Smooth muscle cell (in vitro differentiated cells): ENCODE data around the gene ZBTB9. TPM values are rescaled to one million over a fixed set of nuclear protein-coding genes. Genes with fewer than 3 reads are reported as not detected.

Source experiments
- DNase-seq: peaks from one replicate; lab custom pipeline; 2025; ENCODE audit not compliant: unreplicated experiment; lab: John Stamatoyannopoulos, UW
- H2AFZ ChIP-seq: fragments of 200-600 bp; sonication (generic); 2 replicates; pipeline ENCODE4 v1.6.0; 2016; ENCODE audit warnings: antibody characterized with exemption, low read depth, mild to moderate bottlenecking
- H3F3A ChIP-seq: fragments of 200-600 bp; sonication (generic); 2 replicates; pipeline ENCODE4 v1.6.0; 2017; ENCODE audit warnings: antibody characterized with exemption, low read depth
- H3K27ac ChIP-seq: fragments of 200-600 bp; sonication (generic); 2 replicates; pipeline ENCODE4 v1.5.1; 2016; ENCODE audit warnings: low read depth, mild to moderate bottlenecking
- H3K27me3 ChIP-seq: fragments of 200-600 bp; sonication (generic); 2 replicates; pipeline ENCODE4 v1.6.1; 2016; ENCODE audit warnings: low read depth, mild to moderate bottlenecking
- H3K36me3 ChIP-seq: fragments of 200-600 bp; sonication (generic); 2 replicates; pipeline ENCODE4 v1.5.1; 2016; ENCODE audit warnings: low read depth
- H3K4me1 ChIP-seq: fragments of 200-600 bp; sonication (generic); 2 replicates; pipeline ENCODE4 v1.5.1; 2016; ENCODE audit warnings: low read depth
- H3K4me2 ChIP-seq: fragments of 200-600 bp; sonication (generic); 2 replicates; pipeline ENCODE4 v1.6.0; 2016; ENCODE audit warnings: mild to moderate bottlenecking
- H3K4me3 ChIP-seq: fragments of 200-600 bp; sonication (generic); 2 replicates; pipeline ENCODE4 v1.5.1; 2016; ENCODE audit warnings: mild to moderate bottlenecking
- H3K79me2 ChIP-seq: fragments of 200-600 bp; sonication (generic); 2 replicates; pipeline ENCODE4 v1.6.0; 2016; ENCODE audit warnings: low read depth, mild to moderate bottlenecking
- H3K9ac ChIP-seq: fragments of 200-600 bp; sonication (generic); 2 replicates; pipeline ENCODE4 v1.6.0; 2016; ENCODE audit warnings: low read depth
- H3K9me3 ChIP-seq: fragments of 200-600 bp; sonication (generic); replicated peaks from 2 replicates; pipeline ENCODE4 v1.5.1; 2016; ENCODE audit warnings: low read depth
- H4K20me1 ChIP-seq: fragments of 200-600 bp; sonication (generic); 2 replicates; pipeline ENCODE4 v1.6.0; 2016; ENCODE audit warnings: low read depth
- WGBS: methylation state at CpG from one replicate; pipeline ENCODE4 v1.1.7; 2016; ENCODE audit warnings: low lambda C conversion rate; 5-methylcytosine and 5-hydroxymethylcytosine counted together
- polyA plus RNA-seq: library from polyadenylated mRNA; unstranded; fragments of >200 nt; fragmentation: Nextera tagmentation; extraction: Ambion mirVana; gene quantifications from 2 replicates; pipeline ENCODE4 v1.2.1, GENCODE V29; 2016
- total RNA-seq: library from RNA; depleted of rRNA; stranded (reverse); fragments of >200 nt; gene quantifications from 2 replicates; pipeline ENCODE4 v1.2.3, GENCODE V29; 2014
- TF ChIP-seq, protein P1 (sequence below): fragments of 200-600 bp; sonication (generic); IDR thresholded peaks from 2 replicates; pipeline ENCODE4 v1.5.1; 2017; ENCODE audit warnings: borderline replicate concordance, mild to moderate bottlenecking, antibody characterized with exemption; ENCODE audit not compliant: insufficient read depth, poor library complexity, severe bottlenecking

The ZBTB9 gene
- total and polyA plus RNA-seq, 2 experiments from 2014 or later: 6.2 to 11.6 TPM

- Histone ChIP-seq H3K36me3 (no peaks in the 10 kb centered on the region), H3K27ac (no peak overlapping the region), H3K4me1 (no peaks in the 10 kb centered on the region), H4K20me1 (no peaks in the 10 kb centered on the region), H3K27me3 (no peaks in the 10 kb centered on the region), H2AFZ (no peak overlapping the region), H3K9ac (no peak overlapping the region), H3F3A (no peaks in the 10 kb centered on the region), H3K79me2 (no peaks in the 10 kb centered on the region), H3K4me3 (no peak overlapping the region), H3K9me3 (no peaks in the 10 kb centered on the region), H3K4me2 (no peak overlapping the region)
- no peak for DNase-seq
- 98% methylated on average over 6 of the region's 18 CpGs for WGBS
- TF ChIP-seq, protein P1, sequence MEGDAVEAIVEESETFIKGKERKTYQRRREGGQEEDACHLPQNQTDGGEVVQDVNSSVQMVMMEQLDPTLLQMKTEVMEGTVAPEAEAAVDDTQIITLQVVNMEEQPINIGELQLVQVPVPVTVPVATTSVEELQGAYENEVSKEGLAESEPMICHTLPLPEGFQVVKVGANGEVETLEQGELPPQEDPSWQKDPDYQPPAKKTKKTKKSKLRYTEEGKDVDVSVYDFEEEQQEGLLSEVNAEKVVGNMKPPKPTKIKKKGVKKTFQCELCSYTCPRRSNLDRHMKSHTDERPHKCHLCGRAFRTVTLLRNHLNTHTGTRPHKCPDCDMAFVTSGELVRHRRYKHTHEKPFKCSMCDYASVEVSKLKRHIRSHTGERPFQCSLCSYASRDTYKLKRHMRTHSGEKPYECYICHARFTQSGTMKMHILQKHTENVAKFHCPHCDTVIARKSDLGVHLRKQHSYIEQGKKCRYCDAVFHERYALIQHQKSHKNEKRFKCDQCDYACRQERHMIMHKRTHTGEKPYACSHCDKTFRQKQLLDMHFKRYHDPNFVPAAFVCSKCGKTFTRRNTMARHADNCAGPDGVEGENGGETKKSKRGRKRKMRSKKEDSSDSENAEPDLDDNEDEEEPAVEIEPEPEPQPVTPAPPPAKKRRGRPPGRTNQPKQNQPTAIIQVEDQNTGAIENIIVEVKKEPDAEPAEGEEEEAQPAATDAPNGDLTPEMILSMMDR: no peak
Observed at GRCh38 chr6:33443619-33444504, 10.5 kb upstream of the ZBTB9 start.

GRCh38 chr6:33445119-33445603, 9.2 kb upstream of the ZBTB9 start:
- no peak for DNase-seq
- 98% methylated on average over 3 of the region's 3 CpGs for WGBS

GRCh38 chr6:33446356-33446755, 8.0 kb upstream of the ZBTB9 start:
- no peak overlapping the region for H3K4me2 ChIP-seq
- H3K79me2 ChIP-seq: no peaks in the 10 kb centered on the region
- no peak overlapping the region for H3K27ac ChIP-seq
- no peak for DNase-seq
- H3K4me3 ChIP-seq: no peak overlapping the region
- no peak overlapping the region for H2AFZ ChIP-seq
- H3K27me3 ChIP-seq: no peaks in the 10 kb centered on the region
- H3K4me1 ChIP-seq: no peaks in the 10 kb centered on the region
- H3K9me3 ChIP-seq: no peaks in the 10 kb centered on the region
- peaks cover 5% of the 10 kb centered on the region for H3F3A ChIP-seq
- 100% methylated on average over 10 of the region's 10 CpGs for WGBS
- no peaks in the 10 kb centered on the region for H3K36me3 ChIP-seq
- H4K20me1 ChIP-seq: no peaks in the 10 kb centered on the region
- TF ChIP-seq, protein P1: no peak
- H3K9ac ChIP-seq: no peak overlapping the region

More at GRCh38 chr6:33445119-33445603, 9.2 kb upstream of the ZBTB9 start:
- Histone ChIP-seq H3K9ac (no peak overlapping the region), H3K79me2 (no peaks in the 10 kb centered on the region), H3K27me3 (no peaks in the 10 kb centered on the region), H3K27ac (no peak overlapping the region), H3K4me1 (no peaks in the 10 kb centered on the region), H3K9me3 (no peaks in the 10 kb centered on the region), H3F3A (peaks cover 4% of the 10 kb centered on the region), H3K36me3 (no peaks in the 10 kb centered on the region), H3K4me3 (no peak overlapping the region), H4K20me1 (no peaks in the 10 kb centered on the region), H3K4me2 (no peak overlapping the region), H2AFZ (no peak overlapping the region)
- TF ChIP-seq, protein P1: no peak
